Measurements from ENCODE around the gene GSAP. TPM values are rescaled to one million over a fixed set of nuclear protein-coding genes. Genes with fewer than 3 reads are reported as not detected.

GSAP gene
- total RNA-seq, 1 experiment from 2014 or later, result 0.85 TPM

- ChIA-PET CTCF (no interaction called here), POLR2A (no interaction called here)
- ATAC-seq (no peak), DNase-seq (ENCODE audit: low read depth, low spot score) (no peak)
- H3K4me1 ChIP-seq (ENCODE audit: control insufficient read depth, insufficient read depth, low read length), result no peaks in the 10 kb centered on the region
- no peak for TF ChIP-seq SIN3A (IDR thresholded peaks at IDR 0.05; ENCODE audit: borderline replicate concordance, insufficient read depth, low read depth, low read length)
- TF ChIP-seq REST (IDR thresholded peaks at IDR 0.05; ENCODE audit: insufficient read depth in 1 of 2, low read depth in 2 of 2, low read length in 1 of 2), result no peak
- no TSS peak for BruUV-seq (replicated peaks)
- intact Hi-C loops (cut with micrococcal nuclease; ENCODE audit: unreplicated experiment) (no loop called here), in situ Hi-C loops (cut with HindIII; ENCODE audit: low pct_unique_long_range_greater_than_20kb, low sequenced_read_pairs) (no loop called here)
- no peak overlapping the region for H3K4me3 ChIP-seq (ENCODE audit: low read depth in 2 of 2, low read length in 2 of 2)
- no peak overlapping the region for H3K27ac ChIP-seq (ENCODE audit: low read length)
- H3K9me3 ChIP-seq (ENCODE audit: control insufficient read depth, insufficient read depth, low read depth, low read length), result no peaks in the 10 kb centered on the region
- peaks cover 3% of the 10 kb centered on the region; the same call in 1 of the 2 replicates for H3K27me3 ChIP-seq (ENCODE audit: control insufficient read depth, insufficient read depth, low read length)
- H3K36me3 ChIP-seq (ENCODE audit: control insufficient read depth, insufficient read depth, low read length), result no peaks in the 10 kb centered on the region
Observed at GRCh38 chr7:77265666-77266065, 150.5 kb downstream of the GSAP start.

- no peaks in the 10 kb centered on the region for H3K9me3 ChIP-seq (ENCODE audit: control insufficient read depth, insufficient read depth, low read depth, low read length)
- no peaks in the 10 kb centered on the region for H3K36me3 ChIP-seq (ENCODE audit: control insufficient read depth, insufficient read depth, low read length)
- ATAC-seq (no peak), DNase-seq (ENCODE audit: low read depth, low spot score) (no peak)
- CTCF ChIA-PET, result no interaction called here
- POLR2A ChIA-PET, result no interaction called here
- no peak overlapping the region for H3K4me3 ChIP-seq (ENCODE audit: low read depth in 2 of 2, low read length in 2 of 2)
- intact Hi-C loops (cut with micrococcal nuclease; ENCODE audit: unreplicated experiment) (no loop called here), in situ Hi-C loops (cut with HindIII; ENCODE audit: low pct_unique_long_range_greater_than_20kb, low sequenced_read_pairs) (no loop called here)
- no peak for TF ChIP-seq CTCF (IDR thresholded peaks at IDR 0.05)
- TF ChIP-seq POLR2AphosphoS5 (IDR thresholded peaks at IDR 0.05; ENCODE audit: low read depth, low read length), result no peak
- no peak for TF ChIP-seq SIN3A (IDR thresholded peaks at IDR 0.05; ENCODE audit: borderline replicate concordance, insufficient read depth, low read depth, low read length)
- no peak for TF ChIP-seq TCF7L2 (IDR thresholded peaks at IDR 0.05; ENCODE audit: low read depth, low read length)
- no peak for TF ChIP-seq REST (IDR thresholded peaks at IDR 0.05; ENCODE audit: insufficient read depth in 1 of 2, low read depth in 2 of 2, low read length in 1 of 2)
- no peaks in the 10 kb centered on the region for H3K4me1 ChIP-seq (ENCODE audit: control insufficient read depth, insufficient read depth, low read length)
- no peak overlapping the region for H3K27ac ChIP-seq (ENCODE audit: low read length)
- BruUV-seq (replicated peaks), result no TSS peak
- H3K27me3 ChIP-seq (ENCODE audit: control insufficient read depth, insufficient read depth, low read length), result no peaks in the 10 kb centered on the region; the same call in 1 of the 2 replicates
Observed at GRCh38 chr7:77262316-77262715, 153.8 kb downstream of the GSAP start.

Other genes starting within 250 kb of the GSAP start
- not detected for gene FGL2, start 216.5 kb downstream of the GSAP start, total RNA-seq (2021; ENCODE audit: unreplicated experiment)
- 82.1 TPM for gene PTPN12, start 120.9 kb upstream of the GSAP start, total RNA-seq (2021; ENCODE audit: unreplicated experiment)

Measured in Panc1 (cell line).